ENCODE measurements around the gene JAKMIP2. TPM values are rescaled to one million over a fixed set of nuclear protein-coding genes. Genes with fewer than 3 reads are reported as not detected.

The JAKMIP2 gene
- total RNA-seq, 1 experiment from 2014 or later = 10.9 TPM

DNA sequence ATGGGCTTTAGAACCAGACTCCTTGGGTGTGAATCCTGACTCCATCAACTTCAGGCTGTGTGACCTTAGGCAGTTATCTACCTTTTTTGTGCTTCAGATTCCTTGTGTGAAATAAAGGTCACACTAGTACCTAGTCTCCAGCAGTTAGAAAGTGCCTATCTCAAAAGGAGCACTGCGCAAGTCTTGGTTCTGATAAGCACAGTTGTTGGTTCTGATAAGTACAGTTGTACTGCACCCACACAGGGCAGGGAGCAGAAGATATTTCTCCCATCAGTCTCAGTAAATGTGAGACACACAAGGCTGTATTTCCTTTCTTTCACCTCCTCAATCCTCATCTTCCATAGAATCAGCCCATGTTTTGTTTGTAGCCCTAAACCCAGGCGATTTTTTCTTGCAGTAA lies 156.1 kb downstream of the JAKMIP2 start:
- Mint-ChIP-seq H3K36me3 (peaks cover 13% of the 10 kb centered on the region), H3K9me3 (no peaks in the 10 kb centered on the region), H3K4me3 (no peak overlapping the region), H3K27me3 (ENCODE audit: low read depth) (no peaks in the 10 kb centered on the region), H3K4me1 (peaks cover 4% of the 10 kb centered on the region; the same call in 1 of the 2 replicates), H3K27ac (peak overlapping the region; percentile 15)
- DNase-seq (ENCODE audit: low spot score) = no peak
- ATAC-seq = no peak
- POLR2A ChIA-PET = no interaction called here
- TF ChIP-seq, protein P1, sequence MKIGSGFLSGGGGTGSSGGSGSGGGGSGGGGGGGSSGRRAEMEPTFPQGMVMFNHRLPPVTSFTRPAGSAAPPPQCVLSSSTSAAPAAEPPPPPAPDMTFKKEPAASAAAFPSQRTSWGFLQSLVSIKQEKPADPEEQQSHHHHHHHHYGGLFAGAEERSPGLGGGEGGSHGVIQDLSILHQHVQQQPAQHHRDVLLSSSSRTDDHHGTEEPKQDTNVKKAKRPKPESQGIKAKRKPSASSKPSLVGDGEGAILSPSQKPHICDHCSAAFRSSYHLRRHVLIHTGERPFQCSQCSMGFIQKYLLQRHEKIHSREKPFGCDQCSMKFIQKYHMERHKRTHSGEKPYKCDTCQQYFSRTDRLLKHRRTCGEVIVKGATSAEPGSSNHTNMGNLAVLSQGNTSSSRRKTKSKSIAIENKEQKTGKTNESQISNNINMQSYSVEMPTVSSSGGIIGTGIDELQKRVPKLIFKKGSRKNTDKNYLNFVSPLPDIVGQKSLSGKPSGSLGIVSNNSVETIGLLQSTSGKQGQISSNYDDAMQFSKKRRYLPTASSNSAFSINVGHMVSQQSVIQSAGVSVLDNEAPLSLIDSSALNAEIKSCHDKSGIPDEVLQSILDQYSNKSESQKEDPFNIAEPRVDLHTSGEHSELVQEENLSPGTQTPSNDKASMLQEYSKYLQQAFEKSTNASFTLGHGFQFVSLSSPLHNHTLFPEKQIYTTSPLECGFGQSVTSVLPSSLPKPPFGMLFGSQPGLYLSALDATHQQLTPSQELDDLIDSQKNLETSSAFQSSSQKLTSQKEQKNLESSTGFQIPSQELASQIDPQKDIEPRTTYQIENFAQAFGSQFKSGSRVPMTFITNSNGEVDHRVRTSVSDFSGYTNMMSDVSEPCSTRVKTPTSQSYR (CRISPR knock-in tag; IDR thresholded peaks at IDR 0.05) = no peak
- CTCF ChIA-PET = no interaction called here

DNA sequence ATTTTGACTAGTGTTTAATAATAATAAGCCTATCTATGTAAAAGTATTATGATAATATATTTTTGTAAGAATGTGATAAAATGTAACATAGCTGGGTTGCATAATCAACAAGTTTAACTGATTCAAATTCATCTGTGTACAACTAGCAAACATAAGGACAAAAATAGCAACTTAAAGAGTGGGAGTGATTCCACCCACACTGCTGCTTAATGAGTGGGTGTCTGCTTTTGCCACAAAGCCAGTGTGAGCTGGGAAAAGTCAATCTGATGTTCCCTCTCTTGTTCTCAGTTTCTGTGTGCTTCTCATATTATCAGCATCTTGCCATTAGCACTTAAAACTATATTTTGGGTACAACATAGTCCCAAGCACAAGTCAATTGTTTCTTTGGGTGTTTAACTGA lies 161.5 kb downstream of the JAKMIP2 start:
- Mint-ChIP-seq H3K27me3 (ENCODE audit: low read depth) (no peaks in the 10 kb centered on the region), H3K9me3 (no peaks in the 10 kb centered on the region), H3K4me3 (no peak overlapping the region), H3K27ac (peak overlapping the region; percentile 48; the same call in 1 of the 2 replicates), H3K36me3 (peaks cover 31% of the 10 kb centered on the region), H3K4me1 (0 out of 2 replicates have a peak, but pooled peaks cover 3% of the 10 kb centered on the region)
- CTCF ChIA-PET = interaction anchor here (1.6 kb wide), 1 partner anchor 201 kb away, joined by 4 read pairs; no protein-coding TSS in a partner anchor
- POLR2A ChIA-PET = no interaction called here
- ATAC-seq (no peak), DNase-seq (ENCODE audit: low spot score) (no peak)
- TF ChIP-seq IRF2 (CRISPR knock-in tag; IDR thresholded peaks at IDR 0.05; ENCODE audit: borderline replicate concordance, low read depth) (no peak), RORB (CRISPR knock-in tag; IDR thresholded peaks at IDR 0.05) (no peak), ZNF121 (CRISPR knock-in tag; IDR thresholded peaks at IDR 0.05) (no peak), ZNF138 (CRISPR knock-in tag; conservative IDR thresholded peaks at IDR 0.05) (no peak), RELA (CRISPR knock-in tag; IDR thresholded peaks at IDR 0.05; ENCODE audit: borderline replicate concordance) (no peak), MYBL2 (CRISPR knock-in tag; IDR thresholded peaks at IDR 0.05) (no peak)
- TF ChIP-seq, protein P2, sequence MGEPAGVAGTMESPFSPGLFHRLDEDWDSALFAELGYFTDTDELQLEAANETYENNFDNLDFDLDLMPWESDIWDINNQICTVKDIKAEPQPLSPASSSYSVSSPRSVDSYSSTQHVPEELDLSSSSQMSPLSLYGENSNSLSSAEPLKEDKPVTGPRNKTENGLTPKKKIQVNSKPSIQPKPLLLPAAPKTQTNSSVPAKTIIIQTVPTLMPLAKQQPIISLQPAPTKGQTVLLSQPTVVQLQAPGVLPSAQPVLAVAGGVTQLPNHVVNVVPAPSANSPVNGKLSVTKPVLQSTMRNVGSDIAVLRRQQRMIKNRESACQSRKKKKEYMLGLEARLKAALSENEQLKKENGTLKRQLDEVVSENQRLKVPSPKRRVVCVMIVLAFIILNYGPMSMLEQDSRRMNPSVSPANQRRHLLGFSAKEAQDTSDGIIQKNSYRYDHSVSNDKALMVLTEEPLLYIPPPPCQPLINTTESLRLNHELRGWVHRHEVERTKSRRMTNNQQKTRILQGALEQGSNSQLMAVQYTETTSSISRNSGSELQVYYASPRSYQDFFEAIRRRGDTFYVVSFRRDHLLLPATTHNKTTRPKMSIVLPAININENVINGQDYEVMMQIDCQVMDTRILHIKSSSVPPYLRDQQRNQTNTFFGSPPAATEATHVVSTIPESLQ (CRISPR knock-in tag; IDR thresholded peaks at IDR 0.05) = no peak
- TF ChIP-seq, protein P3, sequence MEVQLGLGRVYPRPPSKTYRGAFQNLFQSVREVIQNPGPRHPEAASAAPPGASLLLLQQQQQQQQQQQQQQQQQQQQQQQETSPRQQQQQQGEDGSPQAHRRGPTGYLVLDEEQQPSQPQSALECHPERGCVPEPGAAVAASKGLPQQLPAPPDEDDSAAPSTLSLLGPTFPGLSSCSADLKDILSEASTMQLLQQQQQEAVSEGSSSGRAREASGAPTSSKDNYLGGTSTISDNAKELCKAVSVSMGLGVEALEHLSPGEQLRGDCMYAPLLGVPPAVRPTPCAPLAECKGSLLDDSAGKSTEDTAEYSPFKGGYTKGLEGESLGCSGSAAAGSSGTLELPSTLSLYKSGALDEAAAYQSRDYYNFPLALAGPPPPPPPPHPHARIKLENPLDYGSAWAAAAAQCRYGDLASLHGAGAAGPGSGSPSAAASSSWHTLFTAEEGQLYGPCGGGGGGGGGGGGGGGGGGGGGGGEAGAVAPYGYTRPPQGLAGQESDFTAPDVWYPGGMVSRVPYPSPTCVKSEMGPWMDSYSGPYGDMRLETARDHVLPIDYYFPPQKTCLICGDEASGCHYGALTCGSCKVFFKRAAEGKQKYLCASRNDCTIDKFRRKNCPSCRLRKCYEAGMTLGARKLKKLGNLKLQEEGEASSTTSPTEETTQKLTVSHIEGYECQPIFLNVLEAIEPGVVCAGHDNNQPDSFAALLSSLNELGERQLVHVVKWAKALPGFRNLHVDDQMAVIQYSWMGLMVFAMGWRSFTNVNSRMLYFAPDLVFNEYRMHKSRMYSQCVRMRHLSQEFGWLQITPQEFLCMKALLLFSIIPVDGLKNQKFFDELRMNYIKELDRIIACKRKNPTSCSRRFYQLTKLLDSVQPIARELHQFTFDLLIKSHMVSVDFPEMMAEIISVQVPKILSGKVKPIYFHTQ (CRISPR knock-in tag; IDR thresholded peaks at IDR 0.05) = no peak
- TF ChIP-seq, protein P4, sequence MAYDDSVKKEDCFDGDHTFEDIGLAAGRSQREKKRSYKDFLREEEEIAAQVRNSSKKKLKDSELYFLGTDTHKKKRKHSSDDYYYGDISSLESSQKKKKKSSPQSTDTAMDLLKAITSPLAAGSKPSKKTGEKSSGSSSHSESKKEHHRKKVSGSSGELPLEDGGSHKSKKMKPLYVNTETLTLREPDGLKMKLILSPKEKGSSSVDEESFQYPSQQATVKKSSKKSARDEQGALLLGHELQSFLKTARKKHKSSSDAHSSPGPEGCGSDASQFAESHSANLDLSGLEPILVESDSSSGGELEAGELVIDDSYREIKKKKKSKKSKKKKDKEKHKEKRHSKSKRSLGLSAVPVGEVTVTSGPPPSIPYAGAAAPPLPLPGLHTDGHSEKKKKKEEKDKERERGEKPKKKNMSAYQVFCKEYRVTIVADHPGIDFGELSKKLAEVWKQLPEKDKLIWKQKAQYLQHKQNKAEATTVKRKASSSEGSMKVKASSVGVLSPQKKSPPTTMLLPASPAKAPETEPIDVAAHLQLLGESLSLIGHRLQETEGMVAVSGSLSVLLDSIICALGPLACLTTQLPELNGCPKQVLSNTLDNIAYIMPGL (CRISPR knock-in tag; IDR thresholded peaks at IDR 0.05) = no peak
- TF ChIP-seq, protein P5, sequence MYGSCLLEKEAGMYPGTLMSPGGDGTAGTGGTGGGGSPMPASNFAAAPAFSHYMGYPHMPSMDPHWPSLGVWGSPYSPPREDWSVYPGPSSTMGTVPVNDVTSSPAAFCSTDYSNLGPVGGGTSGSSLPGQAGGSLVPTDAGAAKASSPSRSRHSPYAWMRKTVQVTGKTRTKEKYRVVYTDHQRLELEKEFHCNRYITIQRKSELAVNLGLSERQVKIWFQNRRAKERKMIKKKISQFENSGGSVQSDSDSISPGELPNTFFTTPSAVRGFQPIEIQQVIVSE (CRISPR knock-in tag; IDR thresholded peaks at IDR 0.05; ENCODE audit: borderline replicate concordance) = no peak
- TF ChIP-seq, protein P6, sequence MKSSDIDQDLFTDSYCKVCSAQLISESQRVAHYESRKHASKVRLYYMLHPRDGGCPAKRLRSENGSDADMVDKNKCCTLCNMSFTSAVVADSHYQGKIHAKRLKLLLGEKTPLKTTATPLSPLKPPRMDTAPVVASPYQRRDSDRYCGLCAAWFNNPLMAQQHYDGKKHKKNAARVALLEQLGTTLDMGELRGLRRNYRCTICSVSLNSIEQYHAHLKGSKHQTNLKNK (CRISPR knock-in tag; IDR thresholded peaks at IDR 0.05) = no peak
